BLaER1 (cell line): ENCODE measurements around the gene COTL1.
A peak's percentile ranks its signal among the peaks of the same experiment; 100 is the strongest.

ENCODE experiments used
- H3K27ac ChIP-seq: shearing (Covaris generic); formaldehyde crosslinking; 2 replicates; pipeline ENCODE4 v1.8.1; 2022
- H3K27me3 ChIP-seq: shearing (Covaris generic); formaldehyde crosslinking; 2 replicates; pipeline ENCODE4 v1.8.1; 2022
- H3K36me3 ChIP-seq: shearing (Covaris generic); formaldehyde crosslinking; 2 replicates; pipeline ENCODE4 v1.8.1; 2022
- H3K4me1 ChIP-seq: shearing (Covaris generic); formaldehyde crosslinking; 2 replicates; pipeline ENCODE4 v1.8.1; 2022
- H3K4me2 ChIP-seq: shearing (Covaris generic); formaldehyde crosslinking; 2 replicates; pipeline ENCODE4 v1.8.1; 2022
- H3K4me3 ChIP-seq: shearing (Covaris generic); formaldehyde crosslinking; 2 replicates; pipeline ENCODE4 v1.8.1; 2022
- H3K9ac ChIP-seq: shearing (Covaris generic); formaldehyde crosslinking; 2 replicates; pipeline ENCODE4 v1.8.1; 2022
- H3K9me3 ChIP-seq: shearing (Covaris generic); formaldehyde crosslinking; 2 replicates; pipeline ENCODE4 v1.8.1; 2022
- H4K20me1 ChIP-seq: shearing (Covaris generic); formaldehyde crosslinking; 2 replicates; pipeline ENCODE4 v1.8.1; 2022
- Cebpa-rat ChIP-seq: shearing (Covaris generic); IDR thresholded peaks from 2 replicates; pipeline ENCODE4 v1.8.1; 2022

Gene COTL1, protein sequence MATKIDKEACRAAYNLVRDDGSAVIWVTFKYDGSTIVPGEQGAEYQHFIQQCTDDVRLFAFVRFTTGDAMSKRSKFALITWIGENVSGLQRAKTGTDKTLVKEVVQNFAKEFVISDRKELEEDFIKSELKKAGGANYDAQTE

DNA sequence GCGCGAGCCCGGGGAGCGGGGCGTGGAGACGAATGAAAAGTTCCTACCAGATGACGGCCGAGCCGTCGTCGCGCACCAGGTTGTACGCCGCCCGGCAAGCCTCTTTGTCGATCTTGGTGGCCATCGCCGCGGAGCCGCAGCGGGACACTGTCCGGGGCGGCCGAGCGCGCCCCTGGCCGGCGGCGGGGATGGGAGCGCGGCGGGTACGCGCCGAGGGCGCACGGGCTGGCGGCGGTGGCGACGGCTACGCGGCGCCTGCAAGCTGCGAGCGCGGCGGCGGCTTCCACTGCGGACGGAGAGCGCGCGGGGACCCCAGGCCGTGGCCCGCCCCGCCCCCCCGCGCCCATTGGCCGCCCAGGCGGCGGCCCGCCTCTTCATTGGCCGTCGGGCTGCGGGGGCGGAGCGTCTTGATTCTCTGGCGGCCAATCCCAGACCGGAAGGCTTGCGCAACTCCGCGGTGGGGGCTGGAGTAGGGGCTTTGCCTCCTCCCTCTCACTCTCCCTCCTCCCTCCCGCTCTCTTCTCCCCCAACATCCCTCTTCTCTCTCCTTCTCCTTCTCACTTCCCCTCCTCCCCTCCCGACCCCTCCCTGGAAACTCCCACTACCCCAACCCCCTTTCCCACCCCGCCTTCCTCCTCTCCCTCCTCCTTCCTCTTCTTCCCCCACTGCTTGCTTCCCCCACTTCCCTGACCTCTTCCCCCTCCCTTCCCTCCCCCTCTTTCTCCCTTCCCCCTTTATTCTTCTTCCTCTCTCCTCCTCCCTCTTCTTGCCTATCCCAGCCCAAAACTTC, at the start of gene COTL1:
Gene COTL1 (minus strand): TSS at position 288 of the 790 bp plus-strand sequence. CDS start 164 bp downstream, at position 124.
- H3K4me3 ChIP-seq: peak within 1 kb of the TSS; percentile 85
- H4K20me1 ChIP-seq: peaks cover 36% of the 10 kb centered on the region; the same call in 1 of the 2 replicates
- peaks cover 19% of the 10 kb centered on the region for H3K27me3 ChIP-seq
- no peaks in the 10 kb centered on the region for H3K9me3 ChIP-seq
- TF ChIP-seq Cebpa-rat: peak; percentile 100
- H3K36me3 ChIP-seq: no peaks in the 10 kb centered on the region; the same call in 1 of the 2 replicates
- H3K27ac ChIP-seq: peak within 1 kb of the TSS; percentile 62
- peak within 1 kb of the TSS; percentile 100 for H3K4me2 ChIP-seq
- H3K4me1 ChIP-seq: peaks cover 68% of the 10 kb centered on the region
- peak within 1 kb of the TSS; percentile 81 for H3K9ac ChIP-seq

DNA sequence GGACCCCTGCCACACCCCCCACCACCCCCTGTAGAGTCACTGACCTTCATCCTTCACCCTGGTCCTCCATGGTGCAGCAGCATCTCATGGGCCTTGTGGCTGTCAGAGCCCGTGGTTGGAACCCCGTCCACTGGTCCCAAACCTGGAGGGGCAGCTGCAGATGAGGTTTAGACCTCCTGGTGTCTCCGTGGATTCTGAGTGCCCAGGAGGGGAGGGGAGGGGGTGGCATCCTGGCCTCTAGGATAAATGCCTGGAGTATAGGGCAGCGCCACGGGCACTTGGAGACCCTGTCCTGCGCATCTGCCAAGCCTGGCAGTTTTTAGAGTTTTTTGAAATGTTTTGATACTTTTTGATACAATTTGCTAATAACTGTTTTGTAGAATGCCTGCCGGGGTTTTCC, 48.0 kb upstream of the COTL1 start:
- no peak for TF ChIP-seq Cebpa-rat
- Histone ChIP-seq H4K20me1 (peaks cover 47% of the 10 kb centered on the region), H3K9ac (no peak overlapping the region), H3K27ac (no peak overlapping the region), H3K4me1 (peaks cover 39% of the 10 kb centered on the region), H3K27me3 (no peaks in the 10 kb centered on the region), H3K9me3 (no peaks in the 10 kb centered on the region), H3K4me2 (no peak overlapping the region), H3K4me3 (no peak overlapping the region), H3K36me3 (peaks cover 55% of the 10 kb centered on the region)

DNA sequence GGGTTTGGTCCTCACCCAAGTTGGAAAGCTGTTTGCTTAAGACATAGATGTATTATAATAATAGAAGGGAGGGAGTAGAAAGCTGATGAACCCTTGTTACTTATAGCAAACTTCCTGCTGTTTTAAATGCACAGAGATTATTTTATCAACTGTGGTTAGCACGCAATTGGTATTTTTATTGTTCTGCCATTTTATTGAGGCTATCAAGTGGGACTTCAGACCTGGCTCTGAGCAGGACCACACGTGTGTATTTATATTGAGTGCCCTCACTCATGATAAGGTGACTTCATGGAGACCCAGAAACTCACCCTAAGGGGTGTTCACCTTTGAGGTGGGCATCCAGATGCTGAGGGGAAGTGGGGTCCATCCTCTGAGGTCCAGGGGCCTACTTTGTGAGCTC, 47.5 kb upstream of the COTL1 start:
- TF ChIP-seq Cebpa-rat: no peak
- Histone ChIP-seq H3K9ac (no peak overlapping the region), H3K9me3 (no peaks in the 10 kb centered on the region), H3K27me3 (no peaks in the 10 kb centered on the region), H3K36me3 (peaks cover 60% of the 10 kb centered on the region), H3K27ac (no peak overlapping the region), H3K4me1 (peaks cover 39% of the 10 kb centered on the region), H3K4me2 (no peak overlapping the region), H4K20me1 (peaks cover 52% of the 10 kb centered on the region), H3K4me3 (no peak overlapping the region)

DNA sequence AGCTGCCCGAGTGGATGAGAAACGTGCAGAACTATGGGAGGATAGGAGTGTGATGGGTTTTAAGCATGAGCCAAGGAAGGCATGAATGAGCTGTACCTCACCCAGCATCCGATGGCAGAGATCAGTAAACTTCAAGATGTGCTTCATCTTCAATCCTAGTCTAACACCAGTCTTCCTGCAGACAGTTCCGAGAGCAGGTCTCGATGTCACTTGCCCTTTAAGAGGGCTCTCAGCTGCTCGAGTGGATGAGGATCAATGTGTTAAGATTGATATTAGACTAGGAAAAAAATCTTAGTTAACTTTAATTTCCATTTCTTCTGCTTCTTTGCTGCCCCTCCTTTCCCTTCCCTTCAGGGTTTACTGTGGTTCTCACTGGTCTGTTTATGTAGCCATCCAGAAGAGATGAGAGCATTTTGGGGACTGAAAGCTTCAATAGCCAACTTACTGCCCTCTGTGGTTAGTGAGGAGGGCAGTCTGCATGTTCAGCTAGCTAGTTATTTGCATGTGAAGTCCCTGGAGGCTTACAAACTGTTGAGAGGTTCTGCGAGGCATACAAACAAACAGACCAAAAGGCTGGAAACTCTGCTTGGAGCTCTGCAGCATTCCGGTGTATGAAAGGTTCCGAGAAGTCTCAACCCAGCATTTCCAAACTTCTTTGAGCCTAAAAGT, 45.7 kb upstream of the COTL1 start:
- H3K27me3 ChIP-seq: no peaks in the 10 kb centered on the region
- H3K4me2 ChIP-seq: peak overlapping the region; percentile 80
- no peak overlapping the region for H3K27ac ChIP-seq
- no peak for TF ChIP-seq Cebpa-rat
- H3K4me3 ChIP-seq: peak overlapping the region; percentile 23; the same call in 1 of the 2 replicates
- peaks cover 78% of the 10 kb centered on the region for H3K36me3 ChIP-seq
- H3K9ac ChIP-seq: peak overlapping the region; percentile 46; the same call in 1 of the 2 replicates
- H3K4me1 ChIP-seq: peaks cover 39% of the 10 kb centered on the region
- H3K9me3 ChIP-seq: no peaks in the 10 kb centered on the region
- H4K20me1 ChIP-seq: peaks cover 69% of the 10 kb centered on the region

DNA sequence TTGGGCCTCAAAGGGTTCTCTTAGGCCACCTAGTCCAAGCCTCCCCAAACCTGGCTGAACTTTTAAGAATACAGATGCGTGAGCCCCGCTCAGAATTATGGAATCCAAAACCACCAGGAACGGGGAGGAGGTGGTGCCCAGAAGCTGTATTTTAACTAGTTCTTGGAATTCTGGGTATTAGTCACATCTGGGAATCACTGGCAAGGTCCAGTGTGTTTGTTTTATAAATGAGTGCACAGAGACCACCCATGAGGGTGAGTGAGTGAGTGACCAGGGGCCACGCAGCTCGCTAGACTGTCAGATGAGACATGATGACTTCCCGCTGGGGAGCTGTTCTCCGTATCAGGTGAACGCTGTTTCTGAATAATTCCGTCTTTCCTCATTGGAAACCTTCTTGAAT, 44.6 kb upstream of the COTL1 start:
- Histone ChIP-seq H3K4me1 (peaks cover 39% of the 10 kb centered on the region), H3K4me3 (no peak overlapping the region), H3K4me2 (peak overlapping the region; percentile 80), H3K9me3 (no peaks in the 10 kb centered on the region), H3K9ac (no peak overlapping the region), H3K36me3 (peaks cover 81% of the 10 kb centered on the region), H3K27me3 (no peaks in the 10 kb centered on the region), H4K20me1 (peaks cover 80% of the 10 kb centered on the region), H3K27ac (no peak overlapping the region)
- no peak for TF ChIP-seq Cebpa-rat

DNA sequence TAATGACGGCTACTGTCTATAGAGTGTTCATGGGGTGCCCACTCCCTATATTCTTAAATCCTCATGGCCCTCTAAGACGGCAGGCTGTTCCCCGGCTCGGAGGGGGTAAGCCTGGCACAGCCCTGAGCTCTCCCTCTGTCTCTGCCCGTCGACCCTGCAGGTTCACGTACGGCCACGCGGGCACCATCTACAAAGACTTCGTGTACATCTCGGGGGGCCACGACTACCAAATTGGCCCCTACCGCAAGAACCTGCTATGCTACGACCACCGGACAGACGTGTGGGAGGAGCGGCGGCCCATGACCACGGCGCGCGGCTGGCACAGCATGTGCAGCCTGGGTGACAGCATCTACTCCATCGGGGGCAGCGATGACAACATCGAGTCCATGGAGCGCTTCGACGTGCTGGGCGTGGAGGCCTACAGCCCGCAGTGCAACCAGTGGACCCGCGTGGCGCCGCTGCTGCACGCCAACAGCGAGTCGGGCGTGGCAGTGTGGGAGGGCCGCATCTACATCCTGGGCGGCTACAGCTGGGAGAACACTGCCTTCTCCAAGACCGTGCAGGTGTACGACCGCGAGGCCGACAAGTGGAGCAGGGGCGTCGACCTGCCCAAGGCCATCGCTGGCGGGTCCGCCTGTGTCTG, 43.7 kb upstream of the COTL1 start:
- no peak for TF ChIP-seq Cebpa-rat
- H3K27me3 ChIP-seq: no peaks in the 10 kb centered on the region
- peaks cover 90% of the 10 kb centered on the region for H3K36me3 ChIP-seq
- no peak overlapping the region for H3K27ac ChIP-seq
- H3K4me3 ChIP-seq: no peak overlapping the region
- H3K4me1 ChIP-seq: peaks cover 42% of the 10 kb centered on the region
- H3K4me2 ChIP-seq: no peak overlapping the region
- no peak overlapping the region for H3K9ac ChIP-seq
- no peaks in the 10 kb centered on the region for H3K9me3 ChIP-seq
- peaks cover 87% of the 10 kb centered on the region for H4K20me1 ChIP-seq

DNA sequence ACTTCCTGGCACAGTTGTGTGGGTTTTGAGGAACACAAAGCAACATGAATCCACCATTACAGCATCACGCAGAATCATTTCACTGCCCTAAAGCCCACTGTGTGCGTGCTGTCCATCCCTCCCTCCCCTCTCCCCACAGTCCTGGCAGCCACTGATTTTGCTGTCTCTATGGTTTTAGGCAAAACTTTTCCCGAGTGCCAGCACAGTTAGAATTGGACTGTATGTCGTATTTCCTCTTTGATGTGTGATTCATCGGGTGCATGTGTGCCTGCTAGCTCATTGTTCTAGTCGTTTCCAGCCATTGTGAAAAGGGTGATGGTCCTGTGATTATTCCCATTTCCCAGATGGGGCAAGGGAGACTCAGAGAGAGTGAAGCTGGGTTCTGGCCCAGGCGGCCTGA, 43.1 kb upstream of the COTL1 start:
- Histone ChIP-seq H3K4me1 (peaks cover 47% of the 10 kb centered on the region), H3K9ac (no peak overlapping the region), H3K36me3 (peaks cover 89% of the 10 kb centered on the region), H3K9me3 (no peaks in the 10 kb centered on the region), H4K20me1 (peaks cover 87% of the 10 kb centered on the region), H3K4me3 (no peak overlapping the region), H3K27me3 (no peaks in the 10 kb centered on the region), H3K4me2 (no peak overlapping the region), H3K27ac (no peak overlapping the region)
- no peak for TF ChIP-seq Cebpa-rat

DNA sequence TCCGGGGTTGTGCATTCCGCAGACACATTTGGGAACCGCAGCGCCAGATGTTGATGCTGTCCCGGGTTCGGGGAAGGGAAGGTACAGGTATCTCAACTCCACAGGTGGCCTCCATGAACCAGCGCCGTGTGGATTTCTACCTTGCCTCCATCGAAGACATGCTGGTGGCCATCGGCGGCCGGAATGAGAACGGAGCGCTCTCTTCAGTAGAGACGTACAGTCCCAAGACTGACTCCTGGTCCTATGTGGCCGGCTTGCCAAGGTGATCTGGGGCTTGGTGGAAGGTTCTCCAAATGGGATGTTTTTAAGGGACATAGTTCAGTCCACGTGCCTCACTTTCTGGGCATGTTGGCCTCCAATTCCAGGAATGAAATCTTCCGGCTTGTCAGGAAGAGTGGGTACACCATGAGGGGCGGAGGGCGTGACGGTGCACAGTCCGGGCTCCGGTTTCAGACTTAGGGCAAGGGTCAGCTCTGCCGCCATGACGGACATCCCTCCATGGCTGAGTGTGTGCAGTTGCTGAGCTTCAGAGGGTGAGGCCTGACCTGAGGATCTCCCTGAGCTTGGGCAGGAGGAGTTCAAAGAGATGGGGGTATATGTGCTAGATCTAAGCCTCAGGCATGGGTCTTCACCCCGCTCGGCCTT, 41.9 kb upstream of the COTL1 start:
- peaks cover 88% of the 10 kb centered on the region for H3K36me3 ChIP-seq
- H4K20me1 ChIP-seq: peaks cover 80% of the 10 kb centered on the region
- H3K4me2 ChIP-seq: no peak overlapping the region
- no peak overlapping the region for H3K4me3 ChIP-seq
- TF ChIP-seq Cebpa-rat: no peak
- no peak overlapping the region for H3K9ac ChIP-seq
- no peaks in the 10 kb centered on the region for H3K9me3 ChIP-seq
- H3K27me3 ChIP-seq: no peaks in the 10 kb centered on the region
- no peak overlapping the region for H3K27ac ChIP-seq
- H3K4me1 ChIP-seq: peaks cover 45% of the 10 kb centered on the region

DNA sequence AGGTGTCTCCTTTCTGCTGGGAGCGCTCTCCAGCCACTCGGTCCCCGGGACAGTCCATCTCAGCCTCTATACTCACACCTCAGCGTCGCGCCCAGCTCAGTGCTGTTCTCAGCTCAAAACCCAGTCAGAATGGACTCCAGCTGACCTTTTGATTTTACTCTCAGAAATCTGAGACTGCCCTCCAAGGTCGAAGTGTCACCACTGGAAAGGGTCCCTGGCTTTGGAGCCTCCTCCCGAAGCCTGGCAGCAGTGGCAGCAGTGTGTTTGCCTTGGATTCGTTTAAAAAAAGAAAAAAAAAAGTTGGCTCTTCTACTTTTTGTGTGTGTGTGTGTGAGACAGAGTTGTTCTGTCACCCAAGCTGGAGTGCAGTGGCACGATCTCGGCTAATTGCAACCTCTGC, 40.8 kb upstream of the COTL1 start:
- peaks cover 76% of the 10 kb centered on the region for H4K20me1 ChIP-seq
- no peak overlapping the region for H3K27ac ChIP-seq
- no peak overlapping the region for H3K4me2 ChIP-seq
- H3K27me3 ChIP-seq: no peaks in the 10 kb centered on the region
- no peak for TF ChIP-seq Cebpa-rat
- peaks cover 94% of the 10 kb centered on the region for H3K36me3 ChIP-seq
- H3K4me1 ChIP-seq: peaks cover 34% of the 10 kb centered on the region
- no peak overlapping the region for H3K4me3 ChIP-seq
- no peak overlapping the region for H3K9ac ChIP-seq
- H3K9me3 ChIP-seq: no peaks in the 10 kb centered on the region
